ENCODE measurements around the gene ALDOC.

DNA sequence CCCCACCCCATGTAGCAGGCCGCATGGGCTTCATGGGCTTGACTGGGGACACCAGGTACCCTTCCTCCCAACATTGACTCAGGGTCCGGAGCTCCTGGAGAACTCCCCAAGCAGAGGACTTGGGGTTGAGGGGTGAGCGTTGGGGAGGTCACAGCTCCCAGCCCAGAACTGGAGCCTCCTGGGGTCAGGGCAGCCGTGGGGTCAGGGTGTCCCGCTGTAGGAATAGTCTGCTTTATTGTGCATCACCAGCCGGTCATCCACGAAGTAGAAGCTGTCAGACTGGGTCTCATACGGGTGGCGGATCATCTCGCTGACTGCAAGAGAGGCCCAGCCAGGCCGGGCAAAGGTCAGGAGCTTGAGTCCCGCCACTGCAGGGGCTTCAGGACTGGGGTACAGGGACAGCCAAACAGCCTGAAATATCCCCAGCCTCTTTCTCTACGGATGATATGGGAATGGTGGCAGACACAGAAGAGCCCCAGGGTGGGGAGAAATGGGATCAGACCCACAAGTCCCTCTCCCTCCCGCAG is 29.5 kb downstream of the ALDOC start:
- TF ChIP-seq CEBPB (IDR thresholded peaks at IDR 0.05) = no peak
- no peak for TF ChIP-seq EGR1 (IDR thresholded peaks at IDR 0.05)
- no peak for TF ChIP-seq EP300 (IDR thresholded peaks at IDR 0.05; ENCODE audit: borderline replicate concordance)
- TF ChIP-seq, protein P1, sequence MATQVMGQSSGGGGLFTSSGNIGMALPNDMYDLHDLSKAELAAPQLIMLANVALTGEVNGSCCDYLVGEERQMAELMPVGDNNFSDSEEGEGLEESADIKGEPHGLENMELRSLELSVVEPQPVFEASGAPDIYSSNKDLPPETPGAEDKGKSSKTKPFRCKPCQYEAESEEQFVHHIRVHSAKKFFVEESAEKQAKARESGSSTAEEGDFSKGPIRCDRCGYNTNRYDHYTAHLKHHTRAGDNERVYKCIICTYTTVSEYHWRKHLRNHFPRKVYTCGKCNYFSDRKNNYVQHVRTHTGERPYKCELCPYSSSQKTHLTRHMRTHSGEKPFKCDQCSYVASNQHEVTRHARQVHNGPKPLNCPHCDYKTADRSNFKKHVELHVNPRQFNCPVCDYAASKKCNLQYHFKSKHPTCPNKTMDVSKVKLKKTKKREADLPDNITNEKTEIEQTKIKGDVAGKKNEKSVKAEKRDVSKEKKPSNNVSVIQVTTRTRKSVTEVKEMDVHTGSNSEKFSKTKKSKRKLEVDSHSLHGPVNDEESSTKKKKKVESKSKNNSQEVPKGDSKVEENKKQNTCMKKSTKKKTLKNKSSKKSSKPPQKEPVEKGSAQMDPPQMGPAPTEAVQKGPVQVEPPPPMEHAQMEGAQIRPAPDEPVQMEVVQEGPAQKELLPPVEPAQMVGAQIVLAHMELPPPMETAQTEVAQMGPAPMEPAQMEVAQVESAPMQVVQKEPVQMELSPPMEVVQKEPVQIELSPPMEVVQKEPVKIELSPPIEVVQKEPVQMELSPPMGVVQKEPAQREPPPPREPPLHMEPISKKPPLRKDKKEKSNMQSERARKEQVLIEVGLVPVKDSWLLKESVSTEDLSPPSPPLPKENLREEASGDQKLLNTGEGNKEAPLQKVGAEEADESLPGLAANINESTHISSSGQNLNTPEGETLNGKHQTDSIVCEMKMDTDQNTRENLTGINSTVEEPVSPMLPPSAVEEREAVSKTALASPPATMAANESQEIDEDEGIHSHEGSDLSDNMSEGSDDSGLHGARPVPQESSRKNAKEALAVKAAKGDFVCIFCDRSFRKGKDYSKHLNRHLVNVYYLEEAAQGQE (IDR thresholded peaks at IDR 0.05; ENCODE audit: low read depth) = no peak
- no peak for TF ChIP-seq CREB1 (IDR thresholded peaks at IDR 0.05; ENCODE audit: low read depth)
- TF ChIP-seq, protein P2, sequence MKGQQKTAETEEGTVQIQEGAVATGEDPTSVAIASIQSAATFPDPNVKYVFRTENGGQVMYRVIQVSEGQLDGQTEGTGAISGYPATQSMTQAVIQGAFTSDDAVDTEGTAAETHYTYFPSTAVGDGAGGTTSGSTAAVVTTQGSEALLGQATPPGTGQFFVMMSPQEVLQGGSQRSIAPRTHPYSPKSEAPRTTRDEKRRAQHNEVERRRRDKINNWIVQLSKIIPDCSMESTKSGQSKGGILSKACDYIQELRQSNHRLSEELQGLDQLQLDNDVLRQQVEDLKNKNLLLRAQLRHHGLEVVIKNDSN (IDR thresholded peaks at IDR 0.05) = no peak
- TF ChIP-seq NFIC (IDR thresholded peaks at IDR 0.05) = no peak
